Hematopoietic multipotent progenitor cell treated with erythropoietin and hydrocortisone succinate and interleukin-3 and kit ligand, for 15 days (in vitro differentiated cells): Measurements from ENCODE around the gene CCDC34.
A peak's percentile ranks its signal among the peaks of the same experiment; 100 is the strongest.

Source experiments
- DNase-seq: peaks from one replicate; pipeline ENCODE4 v3.0.0-alpha.2; 2015; ENCODE audit warnings: low spot score

The CCDC34 gene

GRCh38 chr11:27392278-27393114 lies 29.5 kb upstream of the CCDC34 start:
- DNase-seq = no peak

GRCh38 chr11:27391331-27392015 lies 28.5 kb upstream of the CCDC34 start:
- no peak for DNase-seq

- no peak for DNase-seq
Measured at GRCh38 chr11:27390318-27391295, 27.6 kb upstream of the CCDC34 start.

GRCh38 chr11:27388869-27389268 lies 25.9 kb upstream of the CCDC34 start:
- no peak for DNase-seq

GRCh38 chr11:27388001-27388400 lies 25.0 kb upstream of the CCDC34 start:
- peak; percentile 75 for DNase-seq

GRCh38 chr11:27387362-27387761 lies 24.3 kb upstream of the CCDC34 start:
- DNase-seq = peak; percentile 41

GRCh38 chr11:27386181-27386845 lies 23.3 kb upstream of the CCDC34 start:
- DNase-seq = no peak

- DNase-seq = no peak
Measured at GRCh38 chr11:27385245-27385644, 22.2 kb upstream of the CCDC34 start.

- no peak for DNase-seq
Measured at GRCh38 chr11:27384227-27384626, 21.2 kb upstream of the CCDC34 start.

- no peak for DNase-seq
Measured at GRCh38 chr11:27383645-27384044, 20.6 kb upstream of the CCDC34 start.

GRCh38 chr11:27381238-27381666 lies 18.2 kb upstream of the CCDC34 start:
- no peak for DNase-seq

- no peak for DNase-seq
Measured at GRCh38 chr11:27380771-27381170, 17.8 kb upstream of the CCDC34 start.

GRCh38 chr11:27379449-27379848 lies 16.4 kb upstream of the CCDC34 start:
- no peak for DNase-seq

- no peak for DNase-seq
Measured at GRCh38 chr11:27375370-27375769, 12.4 kb upstream of the CCDC34 start.

GRCh38 chr11:27373856-27374602 lies 11.0 kb upstream of the CCDC34 start:
- DNase-seq = no peak

GRCh38 chr11:27373392-27373791 lies 10.4 kb upstream of the CCDC34 start:
- no peak for DNase-seq

GRCh38 chr11:27372164-27372563 lies 9.1 kb upstream of the CCDC34 start:
- DNase-seq = peak; percentile 80

GRCh38 chr11:27371489-27371888 lies 8.5 kb upstream of the CCDC34 start:
- no peak for DNase-seq

GRCh38 chr11:27370374-27370773 lies 7.4 kb upstream of the CCDC34 start:
- no peak for DNase-seq

- DNase-seq = no peak
Measured at GRCh38 chr11:27367881-27368280, 4.9 kb upstream of the CCDC34 start.

GRCh38 chr11:27363576-27364117 lies 632 bp upstream of the CCDC34 start:
- no peak for DNase-seq
